Spleen (tissue), 11 donors: ENCODE data around the gene STK35. TPM values are rescaled to one million over a fixed set of nuclear protein-coding genes. Genes with fewer than 3 reads are reported as not detected.

Source experiments
- polyA plus RNA-seq, 3 donors: library from polyadenylated mRNA; stranded (reverse); fragments of 200-250 nt; gene quantifications; one replicate each; pipeline ENCODE4 v1.2.1, GENCODE V29; 2013
- small RNA-seq, 4 donors: library from RNA; depleted of rRNA; stranded (forward); fragments of <200 nt; gene quantifications; one replicate each; pipeline ENCODE3, GENCODE V24; 2016
- total RNA-seq, 7 donors: library from RNA; depleted of rRNA in 3 of 7; stranded (reverse); fragments of >200 nt in 3 of 7; fragmentation: NEBNext Ultra II Directional in 4 of 7; extraction: Animal tissue kit (Norgen Biotek cat#: 25700) in 4 of 7; gene quantifications; one replicate each; pipeline versions ENCODE4 v1.1.0 to v1.2.1, GENCODE V29; 2016 to 2021
- donor health status: healthy with polysubstance abuse.
- donor health status: DM: no; HTN: no; CAD: no; lungs with moderate emphysema.
- donor health status: DM: no; HTN: no; CAD: no.
- donor health status: Bipolar disorder and iron deficiency.
- donor health status: healthy.
- donor health status: DM: no; HTN: no; CAD: no.
- donor health status: DM: yes; HTN: yes; CAD: no.

The STK35 gene
- total and polyA plus RNA-seq, 10 donors: 1.8 to 25.4 (median 15.0) TPM

Small RNAs within 50 kb of the gene (small RNA-seq; reads per million reads assigned to genes)
- 0 reads per million in 4 donors for gene RPL7P2

Other genes with a start within 250 kb of the STK35 start
- gene SIRPA, start 206.4 kb upstream of the STK35 start, total RNA-seq: 100 to 1,000 TPM in 1 of 7 donors, 10 to 100 TPM in 6; 28.9 to 104 (median 48.0) TPM
- 10 to 100 TPM in 2 of 3 donors, 1 to 10 TPM in 1; 9.8 to 15.9 (median 10.7) TPM for gene SIRPA, start 206.4 kb upstream of the STK35 start, polyA plus RNA-seq
- not detected for gene PDYN, start 107.8 kb upstream of the STK35 start, total RNA-seq
- gene PDYN, start 107.8 kb upstream of the STK35 start, polyA plus RNA-seq: not detected
- gene TGM3, start 194.2 kb downstream of the STK35 start, total RNA-seq: under 1 TPM in 4 of 7 donors, not detected in 3; 0.40 to 0.57 (median 0.50) TPM
- gene TGM3, start 194.2 kb downstream of the STK35 start, polyA plus RNA-seq: under 1 TPM; 0.09 to 0.64 (median 0.33) TPM